ENCODE data around the gene SLC2A10.

Gene SLC2A10

DNA sequence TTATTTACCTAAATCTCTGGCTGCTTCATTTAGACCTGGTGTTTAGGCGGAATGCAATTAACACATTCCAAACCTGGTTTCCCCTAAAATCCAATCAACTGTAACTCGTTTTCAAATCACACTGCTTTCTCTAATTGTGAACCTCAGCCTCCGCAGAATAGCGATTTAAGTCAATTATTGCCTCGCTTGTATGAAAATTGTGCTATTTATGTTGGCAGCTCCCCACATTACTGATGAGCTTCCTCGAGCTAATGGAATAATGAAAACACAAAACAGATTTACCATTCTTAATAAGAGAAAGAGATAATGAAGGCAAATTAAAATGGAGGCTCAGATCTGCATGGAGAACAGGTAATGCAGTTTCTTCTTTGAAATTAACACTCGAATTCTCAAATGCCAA is 67.9 kb downstream of the SLC2A10 start:
- no peak for TF ChIP-seq CTCF (IDR thresholded peaks at IDR 0.05; ENCODE audit: control insufficient read depth, insufficient read depth, low read depth, low read length, missing control alignments)
- H3K4me3 ChIP-seq (ENCODE audit: control insufficient read depth, low read depth, low read length): no peak overlapping the region
- DNase-seq (ENCODE audit: low read depth): no peak

DNA sequence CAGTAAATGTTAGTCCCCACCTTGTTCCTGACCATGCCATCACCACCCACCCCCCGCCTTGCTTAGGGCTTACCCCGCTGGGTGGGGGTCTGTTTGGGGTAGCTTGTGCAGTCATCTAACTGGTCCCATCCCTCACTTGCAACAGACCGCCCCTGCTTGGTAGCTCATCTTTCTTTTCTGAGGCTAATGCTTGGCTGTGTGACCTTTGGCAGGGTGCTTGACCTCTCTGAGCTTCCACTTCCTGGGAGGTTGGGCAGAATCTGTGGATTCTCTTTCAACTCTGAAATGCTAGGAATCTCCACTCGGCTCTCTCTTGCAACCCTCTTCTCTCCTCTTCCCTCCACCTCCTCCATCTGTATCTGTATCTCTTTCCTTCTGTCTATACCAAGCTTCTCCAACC is 70.4 kb downstream of the SLC2A10 start:
- H3K4me3 ChIP-seq (ENCODE audit: control insufficient read depth, low read depth, low read length): no peak overlapping the region
- TF ChIP-seq CTCF (IDR thresholded peaks at IDR 0.05; ENCODE audit: control insufficient read depth, insufficient read depth, low read depth, low read length, missing control alignments): no peak
- no peak for DNase-seq (ENCODE audit: low read depth)

DNA sequence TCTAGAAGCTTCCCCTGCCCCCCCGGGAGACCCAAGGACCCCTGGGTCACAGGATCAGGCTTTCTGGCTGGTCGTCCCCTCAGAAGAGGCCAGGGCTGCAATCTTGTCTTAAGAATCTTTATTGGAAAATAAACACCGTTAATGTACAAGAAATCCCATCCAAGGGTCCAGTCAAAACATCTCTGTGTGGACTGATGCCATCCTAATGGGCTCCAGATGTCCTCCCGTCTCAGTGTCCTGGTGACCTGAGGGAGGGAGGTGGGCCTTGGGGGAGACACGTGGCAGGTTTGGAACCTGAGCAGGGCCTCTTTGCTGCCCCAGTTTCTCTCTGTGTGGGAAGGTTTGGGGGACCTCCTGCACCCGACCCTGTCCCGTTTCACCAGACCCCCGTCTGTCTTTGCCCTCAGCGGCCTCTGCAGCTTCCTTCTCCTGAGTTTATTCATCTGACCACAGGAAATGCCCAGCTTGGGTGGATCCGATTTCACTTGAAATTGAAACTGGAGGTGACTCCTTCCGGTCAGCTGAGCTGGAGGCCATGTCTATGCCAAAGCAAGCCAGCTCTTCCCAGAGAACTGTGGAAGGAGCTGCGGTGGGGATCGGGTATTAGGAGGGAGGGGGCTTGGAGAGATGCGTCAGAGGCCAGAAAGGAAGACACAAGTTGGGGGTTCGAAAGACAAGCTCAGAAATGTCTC is 75.1 kb downstream of the SLC2A10 start:
- no peak overlapping the region for H3K4me3 ChIP-seq (ENCODE audit: control insufficient read depth, low read depth, low read length)
- peak; percentile 14 for DNase-seq (ENCODE audit: low read depth)
- TF ChIP-seq CTCF (IDR thresholded peaks at IDR 0.05; ENCODE audit: control insufficient read depth, insufficient read depth, low read depth, low read length, missing control alignments): no peak

All from AG09309 (cell line).